Stimulated activated CD4-positive, alpha-beta T cell treated with anti-CD3 and anti-CD28 coated beads, TNF-alpha, amount 100 ng/mL, for 1 hour (primary cell): ENCODE data around the gene IL21R.

Experiments
- DNase-seq, 3 donors: peaks; one replicate each; pipeline ENCODE4 v3.0.0-alpha.2; 2020; ENCODE audit warnings: low read depth in 3 of 3, low spot score in 1 of 3

The IL21R gene

GRCh38 chr16:27401768-27402568 lies at the start of gene IL21R:
Gene IL21R, plus strand, starts transcription at chr16:27402174. Its CDS starts 27,898 bp downstream, at chr16:27430072.
- peak; percentile 70 to 84 (median 76) for DNase-seq

GRCh38 chr16:27353853-27354252 lies 48.1 kb upstream of the IL21R start:
- DNase-seq, result no peak

- DNase-seq, result no peak
These were observed 46.4 kb upstream of the IL21R start for GRCh38 chr16:27355610-27356009.

- no peak for DNase-seq
These were observed 45.2 kb upstream of the IL21R start for GRCh38 chr16:27356794-27357193.

GRCh38 chr16:27359051-27359450 lies 42.9 kb upstream of the IL21R start:
- no peak for DNase-seq

GRCh38 chr16:27359615-27360014 lies 42.4 kb upstream of the IL21R start:
- no peak for DNase-seq

- DNase-seq, result no peak
These were observed 40.0 kb upstream of the IL21R start for GRCh38 chr16:27361987-27362386.

- DNase-seq, result no peak
These were observed 39.3 kb upstream of the IL21R start for GRCh38 chr16:27362570-27363245.

GRCh38 chr16:27363246-27363632 lies 38.7 kb upstream of the IL21R start:
- DNase-seq, result no peak

GRCh38 chr16:27363797-27364196 lies 38.2 kb upstream of the IL21R start:
- no peak for DNase-seq

- DNase-seq, result no peak
These were observed 37.4 kb upstream of the IL21R start for GRCh38 chr16:27364493-27365141.

GRCh38 chr16:27365142-27366089 lies 36.6 kb upstream of the IL21R start:
- no peak for DNase-seq

GRCh38 chr16:27366687-27367460 lies 35.1 kb upstream of the IL21R start:
- DNase-seq, result peak in 1 of 3 donors; percentile 43

GRCh38 chr16:27367461-27368357 lies 34.3 kb upstream of the IL21R start:
- peak; percentile 74 to 80 (median 76) for DNase-seq

GRCh38 chr16:27368358-27368722 lies 33.6 kb upstream of the IL21R start:
- no peak for DNase-seq

GRCh38 chr16:27369806-27370205 lies 32.2 kb upstream of the IL21R start:
- DNase-seq, result no peak

GRCh38 chr16:27370318-27370717 lies 31.7 kb upstream of the IL21R start:
- no peak for DNase-seq

- DNase-seq, result no peak
These were observed 28.7 kb upstream of the IL21R start for GRCh38 chr16:27373312-27373711.

- no peak for DNase-seq
These were observed 27.7 kb upstream of the IL21R start for GRCh38 chr16:27374221-27374803.
